Heart right ventricle (tissue), 16 donors: Measurements from ENCODE around the gene NKX6-2. TPM values are rescaled to one million over a fixed set of nuclear protein-coding genes. Genes with fewer than 3 reads are reported as not detected.
"Not testable (repeated sequence)": the region's sequence is repeated elsewhere in the genome, so short reads cannot be mapped to it uniquely, and the experiment has no call there.

ENCODE experiments used
- ATAC-seq, 8 donors: fragments of 200-7000 bp; cut with Tn5 transposase; one replicate each; pipeline ENCODE4 v1.9.1; 2020; ENCODE audit warnings: mild to moderate bottlenecking in 8 of 8, moderate library complexity in 8 of 8, moderate number of reproducible peaks in 1 of 8
- DNase-seq, 2 donors: peaks; one replicate each; pipeline ENCODE4 v3.0.0-alpha.2; 2020
- H3K27ac ChIP-seq, 10 donors: fragments of 200-600 bp; sonication (generic) in 2 of 10; one replicate each; pipeline versions ENCODE4 v1.5.0 to v1.8.0; 2020 to 2022; ENCODE audit warnings: mild to moderate bottlenecking in 3 of 10
- H3K27me3 ChIP-seq, 7 donors: fragments of 200-600 bp; one replicate each; pipeline ENCODE4 v1.8.0; 2021 to 2022; ENCODE audit warnings: mild to moderate bottlenecking in 2 of 7
- H3K36me3 ChIP-seq, 9 donors: fragments of 200-600 bp; sonication (generic) in 1 of 9; one replicate each; pipeline versions ENCODE4 v1.5.0 to v1.8.0; 2020 to 2022; ENCODE audit warnings: mild to moderate bottlenecking in 2 of 9
- H3K4me1 ChIP-seq, 9 donors: fragments of 200-600 bp; sonication (generic) in 1 of 9; one replicate each; pipeline versions ENCODE4 v1.5.0 to v1.8.0; 2020 to 2022; ENCODE audit warnings: mild to moderate bottlenecking in 4 of 9
- H3K4me3 ChIP-seq, 10 donors: fragments of 200-600 bp; sonication (generic) in 2 of 10; one replicate each; pipeline versions ENCODE4 v1.5.0 to v1.8.0; 2020 to 2022; ENCODE audit warnings: mild to moderate bottlenecking in 7 of 10, moderate library complexity in 2 of 10
- H3K9me3 ChIP-seq, 11 donors: fragments of 200-600 bp in 10 of 11; sonication (generic) in 2 of 11; one replicate each; pipeline versions ENCODE4 v1.5.0 to v1.8.0; 2013 to 2022; ENCODE audit warnings: mild to moderate bottlenecking in 2 of 11, control low read depth in 1 of 11, moderate library complexity in 1 of 11
- WGBS, 2 donors: extraction: QIAGEN DNeasy Blood & Tissue Kit; methylation state at CpG; one replicate each; pipeline ENCODE4 v1.1.7; 2013; ENCODE audit warnings: inconsistent platforms in 1 of 2; 5-methylcytosine and 5-hydroxymethylcytosine counted together
- intact Hi-C, 10 donors: fragments of 100-400 bp; cut with DNase I; formaldehyde crosslinking; loops; one replicate each; pipeline versions ENCODE4 v1.11.1 to v1.14.2; 2022
- polyA plus RNA-seq, 2 donors: library from polyadenylated mRNA; stranded (reverse); fragments of 200-250 nt; gene quantifications; one replicate each; pipeline ENCODE4 v1.2.3, GENCODE V29; 2013
- total RNA-seq, 10 donors: library from RNA; stranded (reverse); fragmentation: NEBNext Ultra II Directional in 3 of 10; extraction: Animal tissue kit (Norgen Biotek cat#: 25700) in 3 of 10; gene quantifications; one replicate each; pipeline versions ENCODE4 v1.2.1 to v1.2.4, GENCODE V29; 2021 to 2023
- TF ChIP-seq, protein P1 (sequence below), 9 donors: fragments of 200-600 bp; sonication (generic) in 2 of 9; IDR thresholded peaks; one replicate each; pipeline versions ENCODE4 v1.5.0 to v1.8.0; 2021 to 2022; ENCODE audit warnings: antibody characterized with exemption in 9 of 9, mild to moderate bottlenecking in 5 of 9, moderate library complexity in 1 of 9
- donor health status: Arrhythmogenic right ventricular cardiomyopathy.
- donor health status: ischemic (EF 13 %, LVEDD 7.1; RV severe dilation, severe dysfunction).
- donor health status: healthy with polysubstance abuse.
- donor health status: DM: no; HTN: yes; CAD: no.
- donor health status: DM: no; HTN: no; CAD: no.
- donor health status: ischemic (EF 25% LVEDD 6.9; RV normal size, moderate dysfunction).
- donor health status: ischemic (EF 25% LVEDD 5.7; RV mildly dilated, moderate dysfunction).
- donor health status: healthy.
- donor health status: DM: yes; HTN: yes; CAD: no.
- donor health status: Ischemic cardiomyopathy.
- donor health status: ischemic (EF 35%, LVEDD 5.7; RV mildly dilated, moderate dysfunction).
- donor health status: nonischemic (EF 11% LVEDD 7.7; RV severe dilation, severe dysfunction).
- donor health status: DM: yes; HTN: yes; CAD: no.
- donor health status: PGD.
- donor health status: ischemic (EF 29% LVEDD 5.4; RV normal size, mild dysfunction).
- donor health status: nonischemic (EF 23%, LVEDD 6.1; RV moderate dilation, normal function).

The NKX6-2 gene
- total and polyA plus RNA-seq, 12 donors = 0.17 to 0.51 TPM; not detected in 10

DNA sequence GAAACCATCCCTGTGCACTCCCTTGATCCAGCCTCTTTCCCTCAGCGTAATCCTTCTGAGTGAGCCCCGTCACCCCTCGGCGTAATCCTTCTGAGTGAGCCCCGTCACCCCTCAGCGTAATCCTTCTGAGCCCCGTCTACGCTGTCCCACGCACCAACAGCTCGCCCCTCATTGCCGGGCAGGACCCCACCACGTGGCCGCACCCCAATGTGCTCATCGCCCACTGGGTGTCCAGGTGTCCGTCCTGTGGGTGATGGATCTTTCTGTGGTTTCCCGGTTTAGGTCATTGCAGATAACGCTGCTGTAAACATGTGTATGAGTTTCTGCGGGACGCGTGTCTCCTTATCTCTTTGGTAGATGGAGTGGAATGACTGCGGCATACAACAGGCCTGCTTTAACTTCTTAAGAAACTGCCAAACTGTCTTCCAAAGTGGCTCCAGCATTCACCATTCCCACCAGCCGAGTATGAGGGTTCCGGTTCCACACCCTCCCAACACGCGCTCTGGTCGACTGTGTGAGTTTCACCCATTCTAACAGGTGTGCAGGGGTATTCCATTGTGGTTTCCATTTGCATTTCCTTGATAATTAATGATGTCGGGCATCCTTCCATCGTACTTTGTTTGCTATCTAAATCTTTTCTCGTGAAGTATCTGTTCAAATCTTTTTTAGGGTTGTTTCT, 42.1 kb upstream of the NKX6-2 start:
- Histone ChIP-seq H3K36me3 (no peaks in the 10 kb centered on the region), H3K9me3 (no peaks in the 10 kb centered on the region), H3K27me3 (peaks cover 0 to 31% (median 13%) of the 10 kb centered on the region in 7 donors), H3K4me1 (no peaks in the 10 kb centered on the region), H3K27ac (no peak overlapping the region), H3K4me3 (no peak overlapping the region)
- intact Hi-C loops = no loop called here
- ATAC-seq = no peak
- TF ChIP-seq, protein P1, sequence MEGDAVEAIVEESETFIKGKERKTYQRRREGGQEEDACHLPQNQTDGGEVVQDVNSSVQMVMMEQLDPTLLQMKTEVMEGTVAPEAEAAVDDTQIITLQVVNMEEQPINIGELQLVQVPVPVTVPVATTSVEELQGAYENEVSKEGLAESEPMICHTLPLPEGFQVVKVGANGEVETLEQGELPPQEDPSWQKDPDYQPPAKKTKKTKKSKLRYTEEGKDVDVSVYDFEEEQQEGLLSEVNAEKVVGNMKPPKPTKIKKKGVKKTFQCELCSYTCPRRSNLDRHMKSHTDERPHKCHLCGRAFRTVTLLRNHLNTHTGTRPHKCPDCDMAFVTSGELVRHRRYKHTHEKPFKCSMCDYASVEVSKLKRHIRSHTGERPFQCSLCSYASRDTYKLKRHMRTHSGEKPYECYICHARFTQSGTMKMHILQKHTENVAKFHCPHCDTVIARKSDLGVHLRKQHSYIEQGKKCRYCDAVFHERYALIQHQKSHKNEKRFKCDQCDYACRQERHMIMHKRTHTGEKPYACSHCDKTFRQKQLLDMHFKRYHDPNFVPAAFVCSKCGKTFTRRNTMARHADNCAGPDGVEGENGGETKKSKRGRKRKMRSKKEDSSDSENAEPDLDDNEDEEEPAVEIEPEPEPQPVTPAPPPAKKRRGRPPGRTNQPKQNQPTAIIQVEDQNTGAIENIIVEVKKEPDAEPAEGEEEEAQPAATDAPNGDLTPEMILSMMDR (IDR thresholded peaks at IDR 0.05) = no peak
- WGBS, 2 donors = 86 to 89% methylated on average over 29 of the region's 29 CpGs
- DNase-seq = no peak

DNA sequence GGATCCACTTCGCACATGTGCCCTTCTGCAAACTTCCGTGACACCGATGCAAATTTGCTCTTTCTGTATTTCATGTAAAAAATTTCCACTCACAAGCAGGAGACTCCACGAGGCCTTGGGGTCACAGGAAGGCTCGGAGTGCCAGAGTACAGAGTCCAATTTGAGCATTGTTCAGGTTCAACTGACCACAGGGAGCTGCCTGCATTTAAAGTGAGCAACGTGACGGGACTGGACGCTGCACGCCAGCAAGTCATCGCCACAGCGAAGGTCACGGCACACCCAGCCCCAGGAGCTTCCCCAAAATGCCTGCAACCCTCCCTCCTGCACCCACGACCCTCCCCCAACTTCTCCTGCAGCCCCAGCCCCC, 41.5 kb upstream of the NKX6-2 start:
- Histone ChIP-seq H3K27me3 (peaks cover 0 to 25% (median 7%) of the 10 kb centered on the region in 7 donors), H3K4me1 (no peaks in the 10 kb centered on the region), H3K27ac (no peak overlapping the region), H3K9me3 (no peaks in the 10 kb centered on the region), H3K4me3 (no peak overlapping the region), H3K36me3 (no peaks in the 10 kb centered on the region)
- no peak for ATAC-seq
- TF ChIP-seq, protein P1 (IDR thresholded peaks at IDR 0.05) = no peak
- 78 to 86% methylated on average over 13 of the region's 13 CpGs for WGBS, 2 donors
- intact Hi-C loops = no loop called here
- no peak for DNase-seq

DNA sequence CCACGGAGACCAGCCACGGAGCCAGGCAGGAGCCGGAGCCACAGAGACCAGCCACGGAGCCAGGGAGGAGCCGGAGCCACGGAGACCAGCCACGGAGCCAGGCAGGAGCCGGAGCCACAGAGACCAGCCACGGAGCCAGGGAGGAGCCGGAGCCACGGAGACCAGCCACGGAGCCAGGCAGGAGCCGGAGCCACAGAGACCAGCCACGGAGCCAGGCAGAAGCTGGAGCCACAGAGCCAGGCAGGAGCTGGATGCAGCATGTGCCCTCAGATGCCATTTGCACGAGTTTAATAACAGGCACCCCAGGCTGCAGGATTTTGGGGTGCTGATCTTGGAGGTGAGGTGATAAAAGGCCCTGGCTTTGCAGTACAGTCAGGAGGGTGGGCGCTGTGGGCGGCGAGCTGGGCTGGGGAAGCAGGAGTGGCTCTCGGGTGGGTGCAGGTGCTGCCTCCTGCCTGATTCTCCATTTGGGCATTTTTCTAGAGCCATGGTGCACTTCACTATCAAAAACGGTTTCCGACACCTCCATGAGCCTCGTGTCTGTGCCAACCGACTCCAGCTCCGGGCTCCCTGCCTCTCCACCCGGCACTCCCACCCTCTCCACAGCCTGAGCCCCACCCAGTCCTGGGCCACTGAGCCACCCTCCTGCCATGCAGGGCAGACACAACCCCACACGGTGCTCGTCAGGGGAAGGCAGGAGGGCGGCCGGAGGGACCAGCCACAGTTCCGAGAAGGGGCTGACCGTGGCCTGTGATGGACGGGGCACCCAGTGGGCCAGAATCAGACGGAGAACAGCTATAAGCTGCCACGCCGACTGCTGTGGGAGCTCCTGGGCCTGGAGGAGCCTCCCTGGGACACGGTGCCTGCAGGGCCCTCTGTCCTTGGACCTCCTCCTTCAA, 40.8 kb upstream of the NKX6-2 start:
- Histone ChIP-seq H3K36me3 (no peaks in the 10 kb centered on the region), H3K9me3 (no peaks in the 10 kb centered on the region), H3K27me3 (peaks cover 0 to 19% (median under 1%) of the 10 kb centered on the region in 7 donors), H3K27ac (no peak overlapping the region), H3K4me3 (no peak overlapping the region), H3K4me1 (no peaks in the 10 kb centered on the region)
- 91 to 92% methylated on average over 31 to 36 of the region's 36 CpGs for WGBS, 2 donors
- DNase-seq (no peak), ATAC-seq (no peak)
- intact Hi-C loops = no loop called here
- TF ChIP-seq, protein P1 (IDR thresholded peaks at IDR 0.05) = no peak

DNA sequence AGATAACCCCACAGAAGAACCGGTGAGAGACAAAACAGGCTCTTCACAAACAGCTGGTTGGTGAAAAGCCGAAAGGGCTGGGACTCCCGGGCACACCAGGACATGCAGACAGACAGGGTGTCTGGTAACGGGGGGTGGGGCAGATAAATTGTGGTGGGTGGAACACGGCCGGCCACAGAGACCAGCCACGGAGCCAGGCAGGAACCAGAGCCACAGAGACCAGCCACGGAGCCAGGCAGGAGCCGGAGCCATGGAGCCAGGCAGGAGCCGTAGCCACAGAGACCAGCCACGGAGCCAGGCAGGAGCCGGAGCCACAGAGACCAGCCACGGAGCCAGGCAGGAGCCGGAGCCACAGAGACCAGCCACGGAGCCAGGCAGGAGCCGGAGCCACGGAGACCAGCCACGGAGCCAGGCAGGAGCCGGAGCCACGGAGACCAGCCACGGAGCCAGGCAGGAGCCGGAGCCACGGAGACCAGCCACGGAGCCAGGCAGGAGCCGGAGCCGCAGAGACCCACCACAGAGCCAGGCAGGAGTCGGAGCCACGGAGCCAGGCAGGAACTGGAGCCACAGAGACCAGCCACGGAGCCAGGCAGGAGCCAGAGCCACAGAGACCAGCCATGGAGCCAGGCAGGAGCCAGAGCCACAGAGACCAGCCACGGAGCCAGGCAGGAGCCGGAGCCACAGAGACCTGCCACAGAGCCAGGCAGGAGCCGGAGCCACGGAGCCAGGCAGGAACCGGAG, 40.0 kb upstream of the NKX6-2 start:
- peaks cover 0 to 13% (median 0%) of the 10 kb centered on the region in 7 donors for H3K27me3 ChIP-seq
- H3K4me3 ChIP-seq, H3K4me1 ChIP-seq, ATAC-seq, DNase-seq, H3K36me3 ChIP-seq, H3K27ac ChIP-seq, intact Hi-C loops, H3K9me3 ChIP-seq: not testable (repeated sequence)
- WGBS, 2 donors = 94 to 97% methylated on average over 33 to 34 of the region's 34 CpGs
